Uterus (tissue), 2 donors: ENCODE data around the gene FRMD7.

Experiments
- CTCF ChIP-seq, 4 experiments: fragments of 200-600 bp in 2 of 4; fragments of 450-650 bp in 2 of 4; sonication (generic) in 2 of 4; IDR thresholded peaks; one replicate each; pipeline ENCODE4 v1.5.1; 2016 to 2019; ENCODE audit warnings: antibody characterized with exemption in 4 of 4, mild to moderate bottlenecking in 2 of 4, moderate library complexity in 1 of 4
- POLR2A ChIP-seq, 2 donors: fragments of 450-650 bp; IDR thresholded peaks; one replicate each; pipeline ENCODE4 v1.6.1; 2016; ENCODE audit warnings: antibody characterized with exemption in 2 of 2, mild to moderate bottlenecking in 1 of 2, moderate library complexity in 1 of 2

- TF ChIP-seq CTCF (IDR thresholded peaks at IDR 0.05) (no peak), POLR2A (IDR thresholded peaks at IDR 0.05) (no peak)
These were observed 67.8 kb downstream of the FRMD7 start for GRCh38 chrX:132059973-132060540.
